ENCODE measurements around the gene LAMTOR3.

GRCh38 chr4:99847362-99847976 is 46.8 kb downstream of the LAMTOR3 start:
- no peak for TF ChIP-seq CTCF (IDR thresholded peaks at IDR 0.05)
- no peak for TF ChIP-seq POLR2A (IDR thresholded peaks at IDR 0.05)

Data from body of pancreas (tissue), 4 donors.